ENCODE results near the gene COPG1. TPM values are rescaled to one million over a fixed set of nuclear protein-coding genes. Genes with fewer than 3 reads are reported as not detected.

Gene COPG1
- total and polyA plus RNA-seq, 2 of the 13 experiments (the other 11 are each of a cell fraction or from before 2014, with no cell fraction given): 98.6 to 166 TPM

- no peak for TF ChIP-seq ZNF280B (CRISPR knock-in tag; IDR thresholded peaks at IDR 0.05; ENCODE audit: borderline replicate concordance)
- TF ChIP-seq ZNF362 (CRISPR knock-in tag; IDR thresholded peaks at IDR 0.05; ENCODE audit: borderline replicate concordance): no peak
- no peak for TF ChIP-seq SALL1 (CRISPR knock-in tag; IDR thresholded peaks at IDR 0.05)
These were observed 15.0 kb upstream of the COPG1 start (continued) for GRCh38 chr3:129234441-129234840.

- H2AFZ ChIP-seq (ENCODE audit: low read length): no peak overlapping the region
- no peak overlapping the region for H3K4me2 ChIP-seq (ENCODE audit: low read depth, low read length)
- no peaks in the 10 kb centered on the region for H4K20me1 ChIP-seq (ENCODE audit: insufficient read depth, low read length)
- ATAC-seq: no peak
- no peak overlapping the region for H3K27ac ChIP-seq (ENCODE audit: extremely low read length, insufficient read depth, low read length)
- no peak for DNase-seq (ENCODE audit: low spot score)
- intact Hi-C loops (cut with micrococcal nuclease; ENCODE audit: unreplicated experiment) (no loop called here), in situ Hi-C loops (cut with HindIII; ENCODE audit: extremely low pct_ligation_motif_present, low pct_unique_long_range_greater_than_20kb) (no loop called here)
- no peaks in the 10 kb centered on the region for H3K79me2 ChIP-seq (ENCODE audit: insufficient read depth, low read length)
- BruUV-seq (replicated peaks): no TSS peak
- no peaks in the 10 kb centered on the region for H3K27me3 ChIP-seq (ENCODE audit: control insufficient read depth in 1 of 2, insufficient read depth in 2 of 2, low read length in 2 of 2)
- H3K36me3 ChIP-seq (replicated peaks in 1 of 2; ENCODE audit: control insufficient read depth in 1 of 2, insufficient read depth in 2 of 2, low read length in 2 of 2): no peaks in the 10 kb centered on the region
- H3K4me3 ChIP-seq (replicated peaks in 1 of 3; ENCODE audit: insufficient read depth in 1 of 3, low read depth in 2 of 3, low read length in 3 of 3): no peak overlapping the region
- POLR2A ChIA-PET: interaction anchor here (0.9 kb wide), 1 partner anchor 11 kb away, joined by 3 read pairs; no protein-coding TSS in a partner anchor
- 40% methylated on average over 2 of the region's 4 CpGs for WGBS (ENCODE audit: low lambda C conversion rate)
- CTCF ChIA-PET (ENCODE audit: low intra/inter-chr PET ratio, low total read pairs): no interaction called here
- no peak overlapping the region for H3K9ac ChIP-seq (ENCODE audit: insufficient read depth, low read depth, low read length)
- TF ChIP-seq ZFP82 (CRISPR knock-in tag; IDR thresholded peaks at IDR 0.05; ENCODE audit: borderline replicate concordance) (no peak), EZH2 (conservative IDR thresholded peaks at IDR 0.05; ENCODE audit: low read depth, low read length) (no peak), ZNF260 (CRISPR knock-in tag; IDR thresholded peaks at IDR 0.05; ENCODE audit: borderline replicate concordance, low read depth) (no peak), ZNF543 (CRISPR knock-in tag; IDR thresholded peaks at IDR 0.05) (peak; percentile 100), THAP9 (CRISPR knock-in tag; IDR thresholded peaks at IDR 0.05; ENCODE audit: borderline replicate concordance) (no peak), ATF5 (CRISPR knock-in tag; IDR thresholded peaks at IDR 0.05; ENCODE audit: low read depth) (no peak)
- H3K4me1 ChIP-seq (ENCODE audit: insufficient read depth, low read length): peaks cover 47% of the 10 kb centered on the region
- FAIRE-seq: no peak
- H3K9me3 ChIP-seq (ENCODE audit: low read length): no peaks in the 10 kb centered on the region
These were observed 14.0 kb upstream of the COPG1 start for GRCh38 chr3:129235344-129235917.
